GM23338 (cell line): ENCODE results near the gene CRADD.

Source experiments
- CREB1 ChIP-seq: fragments of 250-450 bp; sonication (Bioruptor Pico); IDR thresholded peaks from 2 replicates; pipeline ENCODE4 v1.5.0; 2020; ENCODE audit warnings: low read depth, mild to moderate bottlenecking, moderate library complexity
- EZH2 ChIP-seq: fragments of 200-600 bp; sonication (generic); IDR thresholded peaks from one replicate; pipeline ENCODE4 v1.8.0; 2017; ENCODE audit warnings: antibody characterized with exemption, mild to moderate bottlenecking, low read depth; ENCODE audit not compliant: unreplicated experiment
- EZH2phosphoT487 ChIP-seq: fragments of 200-600 bp; sonication (generic); IDR thresholded peaks from one replicate; pipeline ENCODE4 v1.8.1; 2018; ENCODE audit warnings: antibody characterized with exemption; ENCODE audit not compliant: unreplicated experiment
- POLR2AphosphoS5 ChIP-seq: IDR thresholded peaks from 2 replicates; pipeline ENCODE4 v1.6.1; 2016; ENCODE audit warnings: antibody characterized with exemption, low read depth
- STAT1 ChIP-seq: IDR thresholded peaks from one replicate; pipeline ENCODE4 v1.6.1; 2016; ENCODE audit warnings: antibody characterized with exemption; ENCODE audit not compliant: unreplicated experiment
- ZNF114 ChIP-seq: fragments of 250-450 bp; sonication (Bioruptor Pico); IDR thresholded peaks from 2 replicates; pipeline ENCODE4 v1.5.0; 2020; ENCODE audit warnings: mild to moderate bottlenecking, moderate library complexity
- TF ChIP-seq, protein P1 (sequence below): IDR thresholded peaks from 2 replicates; pipeline ENCODE4 v1.6.1; 2016; ENCODE audit warnings: antibody characterized with exemption
- TF ChIP-seq, protein P2 (sequence below), 2 experiments: fragments of 200-600 bp in 1 of 2; sonication (generic) in 1 of 2; conservative IDR thresholded peaks; 2 replicates each; pipeline versions ENCODE4 v1.5.1 to v1.6.1; 2016 to 2017; ENCODE audit warnings: antibody characterized with exemption in 2 of 2, low read depth in 2 of 2, mild to moderate bottlenecking in 2 of 2, moderate library complexity in 1 of 2
- TF ChIP-seq, protein P3 (sequence below): IDR thresholded peaks from one replicate; pipeline ENCODE4 v1.6.1; 2018; ENCODE audit warnings: antibody characterized with exemption; ENCODE audit not compliant: unreplicated experiment

DNA sequence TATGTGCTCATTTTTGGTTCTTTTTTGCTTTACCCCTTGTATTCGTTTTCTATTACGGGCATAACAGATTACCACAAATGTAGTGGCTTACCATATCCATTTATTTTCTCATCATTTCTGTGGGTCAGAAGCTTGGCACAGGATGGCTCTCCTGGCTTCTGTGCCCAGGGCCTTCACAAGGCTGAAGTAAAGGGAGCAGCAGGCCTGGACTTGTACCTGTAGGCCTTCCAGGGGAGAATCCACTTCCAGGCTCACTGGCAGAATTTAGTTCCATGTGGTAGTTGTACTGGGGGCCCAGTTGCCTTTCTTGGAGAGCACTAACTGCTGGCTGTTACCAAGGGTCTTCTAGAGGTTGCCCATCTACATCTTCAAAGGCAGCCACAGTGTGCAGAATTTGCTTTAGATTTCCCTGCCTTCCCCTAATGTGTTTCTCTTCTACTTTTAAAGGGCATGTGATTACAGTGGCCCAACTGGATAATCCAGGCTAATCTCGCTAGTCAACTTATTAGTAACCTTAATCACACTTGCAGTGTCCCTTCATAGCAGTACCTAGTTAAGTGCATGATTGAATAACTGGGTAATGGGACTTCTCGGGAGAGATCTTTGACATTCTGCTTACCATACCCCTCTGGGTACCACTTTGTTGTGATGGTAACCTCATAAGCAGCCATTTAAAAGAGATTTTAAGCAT, 67.0 kb downstream of the CRADD start:
- TF ChIP-seq POLR2AphosphoS5 (no peak), EZH2 (no peak), STAT1 (no peak), ZNF114 (CRISPR knock-in tag) (no peak), CREB1 (no peak), EZH2phosphoT487 (no peak)
- TF ChIP-seq, protein P1, sequence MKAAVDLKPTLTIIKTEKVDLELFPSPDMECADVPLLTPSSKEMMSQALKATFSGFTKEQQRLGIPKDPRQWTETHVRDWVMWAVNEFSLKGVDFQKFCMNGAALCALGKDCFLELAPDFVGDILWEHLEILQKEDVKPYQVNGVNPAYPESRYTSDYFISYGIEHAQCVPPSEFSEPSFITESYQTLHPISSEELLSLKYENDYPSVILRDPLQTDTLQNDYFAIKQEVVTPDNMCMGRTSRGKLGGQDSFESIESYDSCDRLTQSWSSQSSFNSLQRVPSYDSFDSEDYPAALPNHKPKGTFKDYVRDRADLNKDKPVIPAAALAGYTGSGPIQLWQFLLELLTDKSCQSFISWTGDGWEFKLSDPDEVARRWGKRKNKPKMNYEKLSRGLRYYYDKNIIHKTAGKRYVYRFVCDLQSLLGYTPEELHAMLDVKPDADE: no peak
- TF ChIP-seq, protein P2, sequence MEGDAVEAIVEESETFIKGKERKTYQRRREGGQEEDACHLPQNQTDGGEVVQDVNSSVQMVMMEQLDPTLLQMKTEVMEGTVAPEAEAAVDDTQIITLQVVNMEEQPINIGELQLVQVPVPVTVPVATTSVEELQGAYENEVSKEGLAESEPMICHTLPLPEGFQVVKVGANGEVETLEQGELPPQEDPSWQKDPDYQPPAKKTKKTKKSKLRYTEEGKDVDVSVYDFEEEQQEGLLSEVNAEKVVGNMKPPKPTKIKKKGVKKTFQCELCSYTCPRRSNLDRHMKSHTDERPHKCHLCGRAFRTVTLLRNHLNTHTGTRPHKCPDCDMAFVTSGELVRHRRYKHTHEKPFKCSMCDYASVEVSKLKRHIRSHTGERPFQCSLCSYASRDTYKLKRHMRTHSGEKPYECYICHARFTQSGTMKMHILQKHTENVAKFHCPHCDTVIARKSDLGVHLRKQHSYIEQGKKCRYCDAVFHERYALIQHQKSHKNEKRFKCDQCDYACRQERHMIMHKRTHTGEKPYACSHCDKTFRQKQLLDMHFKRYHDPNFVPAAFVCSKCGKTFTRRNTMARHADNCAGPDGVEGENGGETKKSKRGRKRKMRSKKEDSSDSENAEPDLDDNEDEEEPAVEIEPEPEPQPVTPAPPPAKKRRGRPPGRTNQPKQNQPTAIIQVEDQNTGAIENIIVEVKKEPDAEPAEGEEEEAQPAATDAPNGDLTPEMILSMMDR (conservative IDR thresholded peaks at IDR 0.05; ENCODE audit: low read depth in 2 of 2): no peak
- TF ChIP-seq, protein P3, sequence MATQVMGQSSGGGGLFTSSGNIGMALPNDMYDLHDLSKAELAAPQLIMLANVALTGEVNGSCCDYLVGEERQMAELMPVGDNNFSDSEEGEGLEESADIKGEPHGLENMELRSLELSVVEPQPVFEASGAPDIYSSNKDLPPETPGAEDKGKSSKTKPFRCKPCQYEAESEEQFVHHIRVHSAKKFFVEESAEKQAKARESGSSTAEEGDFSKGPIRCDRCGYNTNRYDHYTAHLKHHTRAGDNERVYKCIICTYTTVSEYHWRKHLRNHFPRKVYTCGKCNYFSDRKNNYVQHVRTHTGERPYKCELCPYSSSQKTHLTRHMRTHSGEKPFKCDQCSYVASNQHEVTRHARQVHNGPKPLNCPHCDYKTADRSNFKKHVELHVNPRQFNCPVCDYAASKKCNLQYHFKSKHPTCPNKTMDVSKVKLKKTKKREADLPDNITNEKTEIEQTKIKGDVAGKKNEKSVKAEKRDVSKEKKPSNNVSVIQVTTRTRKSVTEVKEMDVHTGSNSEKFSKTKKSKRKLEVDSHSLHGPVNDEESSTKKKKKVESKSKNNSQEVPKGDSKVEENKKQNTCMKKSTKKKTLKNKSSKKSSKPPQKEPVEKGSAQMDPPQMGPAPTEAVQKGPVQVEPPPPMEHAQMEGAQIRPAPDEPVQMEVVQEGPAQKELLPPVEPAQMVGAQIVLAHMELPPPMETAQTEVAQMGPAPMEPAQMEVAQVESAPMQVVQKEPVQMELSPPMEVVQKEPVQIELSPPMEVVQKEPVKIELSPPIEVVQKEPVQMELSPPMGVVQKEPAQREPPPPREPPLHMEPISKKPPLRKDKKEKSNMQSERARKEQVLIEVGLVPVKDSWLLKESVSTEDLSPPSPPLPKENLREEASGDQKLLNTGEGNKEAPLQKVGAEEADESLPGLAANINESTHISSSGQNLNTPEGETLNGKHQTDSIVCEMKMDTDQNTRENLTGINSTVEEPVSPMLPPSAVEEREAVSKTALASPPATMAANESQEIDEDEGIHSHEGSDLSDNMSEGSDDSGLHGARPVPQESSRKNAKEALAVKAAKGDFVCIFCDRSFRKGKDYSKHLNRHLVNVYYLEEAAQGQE: no peak
